ENCODE data around the gene CLIP4. TPM values are rescaled to one million over a fixed set of nuclear protein-coding genes. Genes with fewer than 3 reads are reported as not detected.
A peak's percentile ranks its signal among the peaks of the same experiment; 100 is the strongest.

CLIP4 gene
- polyA plus RNA-seq, 1 of the 3 experiments (the other 2 are of a cell fraction), result 12.7 TPM

DNA sequence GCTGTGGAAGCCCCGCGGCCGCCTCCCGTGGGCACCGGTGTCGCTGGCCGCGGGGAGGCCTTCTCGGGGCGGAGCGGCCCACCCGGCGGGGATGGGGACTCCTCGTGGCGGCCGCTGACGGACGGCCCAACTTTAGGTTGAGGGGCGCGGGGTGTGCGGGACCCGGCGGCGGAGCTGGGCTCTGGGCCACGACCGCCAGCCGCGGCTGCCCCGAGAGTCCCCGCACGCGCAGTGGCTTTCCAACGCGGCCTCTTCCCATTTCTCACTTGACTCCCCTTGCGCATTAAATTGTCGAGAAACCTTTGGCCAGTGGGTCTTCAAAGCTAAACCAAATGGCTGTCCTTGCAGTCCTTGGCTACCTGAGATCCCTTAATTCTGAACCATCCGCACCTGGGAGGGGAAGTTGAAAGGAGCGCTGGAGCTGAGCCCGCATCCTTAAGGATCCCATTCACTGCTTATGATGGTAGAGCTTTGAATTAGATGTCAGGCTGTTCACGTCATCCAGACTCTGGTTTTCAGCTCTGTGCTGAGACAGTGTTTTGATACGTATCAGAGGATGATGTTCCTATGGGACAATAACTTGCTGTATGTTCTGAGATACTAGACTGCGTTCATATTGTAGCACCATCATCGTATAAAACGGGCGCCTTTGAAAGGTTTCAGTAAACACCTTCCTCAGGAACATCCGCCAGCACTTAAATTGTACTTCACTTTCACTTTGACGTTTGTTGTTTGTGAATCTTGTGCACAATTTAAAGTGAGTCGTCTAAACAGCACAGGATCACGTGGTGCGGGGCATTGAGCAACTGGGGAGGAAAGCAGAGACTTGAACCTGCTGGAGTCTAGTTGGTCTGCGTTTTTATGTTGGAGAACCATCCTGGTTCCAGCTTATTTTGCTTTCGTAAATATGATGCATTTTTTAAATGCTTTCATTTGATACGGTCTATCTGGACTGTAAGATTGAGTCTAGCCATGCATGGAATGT lies 874 bp downstream of the CLIP4 start:
- WGBS (ENCODE audit: low lambda C conversion rate), result 3% methylated on average over 40 of the region's 53 CpGs
- POLR2A ChIA-PET, result interaction anchor here (0.6 to 1.7 kb wide), 7 partner anchors 11 to 910 kb away, joined by 3 to 5 read pairs (median 3); partner anchors contain the start of gene ALK
- Histone ChIP-seq H3K4me3 (ENCODE audit: low read depth in 2 of 2, low read length in 1 of 2) (peak overlapping the region; percentile 78 to 91), H3K4me1 (ENCODE audit: control insufficient read depth in 1 of 2, insufficient read depth in 2 of 2, low read depth in 1 of 2, low read length in 1 of 2) (peaks cover 15 to 38% of the 10 kb centered on the region in 2 experiments; a peak in 3 of 4 replicates), H3K9ac (peak overlapping the region; percentile 74), H3K9me2 (no peaks in the 10 kb centered on the region), H3K36me3 (replicated peaks in 1 of 2; ENCODE audit: control insufficient read depth in 1 of 2, insufficient read depth in 2 of 2, low read length in 1 of 2) (peaks cover 0 to 4% of the 10 kb centered on the region in 2 experiments), H3K27ac (ENCODE audit: low read depth in 2 of 2, low read length in 1 of 2) (peak overlapping the region; percentile 67 to 92), H3F3A (replicated peaks; ENCODE audit: insufficient read depth) (peaks cover 15% of the 10 kb centered on the region), H3K79me2 (ENCODE audit: insufficient read depth) (peaks cover 31% of the 10 kb centered on the region), H2AFZ (ENCODE audit: low read depth) (peak overlapping the region; percentile 92), H4K20me1 (ENCODE audit: insufficient read depth) (no peaks in the 10 kb centered on the region), H3K9me3 (no peaks in the 10 kb centered on the region), H3K4me2 (peak overlapping the region; percentile 82), H3K27me3 (ENCODE audit: insufficient read depth) (no peaks in the 10 kb centered on the region)
- CTCF ChIA-PET, result interaction anchor here (0.6 to 2.4 kb wide), 9 partner anchors 10 to 805 kb away, joined by 3 to 7 read pairs (median 3); partner anchors contain the start of gene PCARE
- peak; percentile 68 for DNase-seq
- TF ChIP-seq NFIC (IDR thresholded peaks at IDR 0.05; ENCODE audit: borderline replicate concordance) (no peak), RXRA (IDR thresholded peaks at IDR 0.05; ENCODE audit: borderline replicate concordance, low read depth) (no peak), TCF12 (IDR thresholded peaks at IDR 0.05) (no peak), GATA2 (CRISPR knock-in tag; IDR thresholded peaks at IDR 0.05) (peak; percentile 22), EZH2phosphoT487 (IDR thresholded peaks at IDR 0.05; ENCODE audit: borderline replicate concordance, low read depth) (no peak), CHD2 (IDR thresholded peaks at IDR 0.05; ENCODE audit: low read length, partially characterized antibody) (no peak), MEF2A (IDR thresholded peaks at IDR 0.05; ENCODE audit: borderline replicate concordance, low read depth) (no peak), TAF1 (IDR thresholded peaks at IDR 0.05; ENCODE audit: borderline replicate concordance, low read depth, low read length) (no peak), FOXM1 (IDR thresholded peaks at IDR 0.05; ENCODE audit: low read depth) (no peak), POLR2AphosphoS5 (IDR thresholded peaks at IDR 0.05; ENCODE audit: low read depth, low read length) (peak; percentile 12; the same call in 1 of the 2 replicates), RFX5 (IDR thresholded peaks at IDR 0.05; ENCODE audit: low read length) (no peak), MXI1 (IDR thresholded peaks at IDR 0.05; ENCODE audit: low read depth, low read length) (peak; percentile 37; the same call in 1 of the 2 replicates), YY1 (IDR thresholded peaks at IDR 0.05; ENCODE audit: low read depth) (0 out of 2 replicates have a peak, but pooled peaks have one; percentile 36), RCOR1 (IDR thresholded peaks at IDR 0.05; ENCODE audit: low read length) (no peak), FOXJ3 (CRISPR knock-in tag; IDR thresholded peaks at IDR 0.05) (no peak), NRF1 (IDR thresholded peaks at IDR 0.05; ENCODE audit: low read depth, low read length) (peak; percentile 23; the same call in 1 of the 2 replicates), SMC3 (IDR thresholded peaks at IDR 0.05; ENCODE audit: low read depth, low read length) (no peak), JUND (IDR thresholded peaks at IDR 0.05) (no peak), SIN3A (IDR thresholded peaks at IDR 0.05; ENCODE audit: borderline replicate concordance, low read depth, low read length) (peak; percentile 37; the same call in 1 of the 2 replicates), GABPA (IDR thresholded peaks at IDR 0.05; ENCODE audit: low read depth) (no peak)
- TF ChIP-seq, protein P1, sequence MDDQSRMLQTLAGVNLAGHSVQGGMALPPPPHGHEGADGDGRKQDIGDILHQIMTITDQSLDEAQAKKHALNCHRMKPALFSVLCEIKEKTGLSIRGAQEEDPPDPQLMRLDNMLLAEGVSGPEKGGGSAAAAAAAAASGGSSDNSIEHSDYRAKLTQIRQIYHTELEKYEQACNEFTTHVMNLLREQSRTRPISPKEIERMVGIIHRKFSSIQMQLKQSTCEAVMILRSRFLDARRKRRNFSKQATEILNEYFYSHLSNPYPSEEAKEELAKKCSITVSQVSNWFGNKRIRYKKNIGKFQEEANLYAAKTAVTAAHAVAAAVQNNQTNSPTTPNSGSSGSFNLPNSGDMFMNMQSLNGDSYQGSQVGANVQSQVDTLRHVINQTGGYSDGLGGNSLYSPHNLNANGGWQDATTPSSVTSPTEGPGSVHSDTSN (IDR thresholded peaks at IDR 0.05), result no peak
- TF ChIP-seq, protein P2, sequence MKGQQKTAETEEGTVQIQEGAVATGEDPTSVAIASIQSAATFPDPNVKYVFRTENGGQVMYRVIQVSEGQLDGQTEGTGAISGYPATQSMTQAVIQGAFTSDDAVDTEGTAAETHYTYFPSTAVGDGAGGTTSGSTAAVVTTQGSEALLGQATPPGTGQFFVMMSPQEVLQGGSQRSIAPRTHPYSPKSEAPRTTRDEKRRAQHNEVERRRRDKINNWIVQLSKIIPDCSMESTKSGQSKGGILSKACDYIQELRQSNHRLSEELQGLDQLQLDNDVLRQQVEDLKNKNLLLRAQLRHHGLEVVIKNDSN (IDR thresholded peaks at IDR 0.05; ENCODE audit: borderline replicate concordance, low read depth), result peak; percentile 91
- TF ChIP-seq, protein P3, sequence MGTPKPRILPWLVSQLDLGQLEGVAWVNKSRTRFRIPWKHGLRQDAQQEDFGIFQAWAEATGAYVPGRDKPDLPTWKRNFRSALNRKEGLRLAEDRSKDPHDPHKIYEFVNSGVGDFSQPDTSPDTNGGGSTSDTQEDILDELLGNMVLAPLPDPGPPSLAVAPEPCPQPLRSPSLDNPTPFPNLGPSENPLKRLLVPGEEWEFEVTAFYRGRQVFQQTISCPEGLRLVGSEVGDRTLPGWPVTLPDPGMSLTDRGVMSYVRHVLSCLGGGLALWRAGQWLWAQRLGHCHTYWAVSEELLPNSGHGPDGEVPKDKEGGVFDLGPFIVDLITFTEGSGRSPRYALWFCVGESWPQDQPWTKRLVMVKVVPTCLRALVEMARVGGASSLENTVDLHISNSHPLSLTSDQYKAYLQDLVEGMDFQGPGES (IDR thresholded peaks at IDR 0.05; ENCODE audit: low read depth, low read length), result no peak
- TF ChIP-seq, protein P4, sequence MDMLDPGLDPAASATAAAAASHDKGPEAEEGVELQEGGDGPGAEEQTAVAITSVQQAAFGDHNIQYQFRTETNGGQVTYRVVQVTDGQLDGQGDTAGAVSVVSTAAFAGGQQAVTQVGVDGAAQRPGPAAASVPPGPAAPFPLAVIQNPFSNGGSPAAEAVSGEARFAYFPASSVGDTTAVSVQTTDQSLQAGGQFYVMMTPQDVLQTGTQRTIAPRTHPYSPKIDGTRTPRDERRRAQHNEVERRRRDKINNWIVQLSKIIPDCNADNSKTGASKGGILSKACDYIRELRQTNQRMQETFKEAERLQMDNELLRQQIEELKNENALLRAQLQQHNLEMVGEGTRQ (IDR thresholded peaks at IDR 0.05; ENCODE audit: borderline replicate concordance, low read depth, low read length), result no peak
- TF ChIP-seq, protein P5, sequence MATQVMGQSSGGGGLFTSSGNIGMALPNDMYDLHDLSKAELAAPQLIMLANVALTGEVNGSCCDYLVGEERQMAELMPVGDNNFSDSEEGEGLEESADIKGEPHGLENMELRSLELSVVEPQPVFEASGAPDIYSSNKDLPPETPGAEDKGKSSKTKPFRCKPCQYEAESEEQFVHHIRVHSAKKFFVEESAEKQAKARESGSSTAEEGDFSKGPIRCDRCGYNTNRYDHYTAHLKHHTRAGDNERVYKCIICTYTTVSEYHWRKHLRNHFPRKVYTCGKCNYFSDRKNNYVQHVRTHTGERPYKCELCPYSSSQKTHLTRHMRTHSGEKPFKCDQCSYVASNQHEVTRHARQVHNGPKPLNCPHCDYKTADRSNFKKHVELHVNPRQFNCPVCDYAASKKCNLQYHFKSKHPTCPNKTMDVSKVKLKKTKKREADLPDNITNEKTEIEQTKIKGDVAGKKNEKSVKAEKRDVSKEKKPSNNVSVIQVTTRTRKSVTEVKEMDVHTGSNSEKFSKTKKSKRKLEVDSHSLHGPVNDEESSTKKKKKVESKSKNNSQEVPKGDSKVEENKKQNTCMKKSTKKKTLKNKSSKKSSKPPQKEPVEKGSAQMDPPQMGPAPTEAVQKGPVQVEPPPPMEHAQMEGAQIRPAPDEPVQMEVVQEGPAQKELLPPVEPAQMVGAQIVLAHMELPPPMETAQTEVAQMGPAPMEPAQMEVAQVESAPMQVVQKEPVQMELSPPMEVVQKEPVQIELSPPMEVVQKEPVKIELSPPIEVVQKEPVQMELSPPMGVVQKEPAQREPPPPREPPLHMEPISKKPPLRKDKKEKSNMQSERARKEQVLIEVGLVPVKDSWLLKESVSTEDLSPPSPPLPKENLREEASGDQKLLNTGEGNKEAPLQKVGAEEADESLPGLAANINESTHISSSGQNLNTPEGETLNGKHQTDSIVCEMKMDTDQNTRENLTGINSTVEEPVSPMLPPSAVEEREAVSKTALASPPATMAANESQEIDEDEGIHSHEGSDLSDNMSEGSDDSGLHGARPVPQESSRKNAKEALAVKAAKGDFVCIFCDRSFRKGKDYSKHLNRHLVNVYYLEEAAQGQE (IDR thresholded peaks at IDR 0.05; ENCODE audit: low read depth, low read length), result no peak

Measured in SK-N-SH (cell line).